SH-SY5Y (cell line): ENCODE measurements around the gene FAM184B.

Experiments used
- GATA2 ChIP-seq: IDR thresholded peaks from 2 replicates; pipeline ENCODE4 v1.6.1; 2011; ENCODE audit warnings: mild to moderate bottlenecking, low read depth, low read length
- GATA3 ChIP-seq: IDR thresholded peaks from 2 replicates; pipeline ENCODE4 v1.6.1; 2011; ENCODE audit warnings: low read depth, mild to moderate bottlenecking, low read length, moderate library complexity

- TF ChIP-seq GATA3: no peak
- TF ChIP-seq GATA2: no peak
Observed at GRCh38 chr4:17595471-17596005, 185.9 kb downstream of the FAM184B start.
